NT2/D1 (cell line): ENCODE results near the gene NCMAP.

ENCODE experiments used
- DNase-seq: peaks from one replicate; pipeline ENCODE4 v3.0.0-alpha.2; 2011; ENCODE audit warnings: low read depth, low spot score
- H3K27me3 ChIP-seq: 2 replicates; pipeline ENCODE4 v1.6.0; 2011; ENCODE audit warnings: mild to moderate bottlenecking; ENCODE audit not compliant: insufficient read length, insufficient read depth
- H3K36me3 ChIP-seq: 2 replicates; pipeline ENCODE4 v1.6.1; 2011; ENCODE audit warnings: mild to moderate bottlenecking, low read length, mixed read lengths; ENCODE audit not compliant: insufficient read depth, insufficient read length
- H3K4me1 ChIP-seq: 2 replicates; pipeline ENCODE4 v1.5.1; 2011; ENCODE audit not compliant: insufficient read depth, insufficient read length
- H3K4me3 ChIP-seq: 2 replicates; pipeline ENCODE4 v1.5.1; 2011; ENCODE audit warnings: low read depth; ENCODE audit not compliant: insufficient read length
- H3K9ac ChIP-seq: 2 replicates; pipeline ENCODE4 v1.6.0; 2011; ENCODE audit warnings: low read depth; ENCODE audit not compliant: insufficient read length
- H3K9me3 ChIP-seq: 2 replicates; pipeline ENCODE4 v1.5.1; 2011; ENCODE audit warnings: mild to moderate bottlenecking, low read length; ENCODE audit not compliant: insufficient read depth
- SUZ12 ChIP-seq: IDR thresholded peaks from 2 replicates; pipeline ENCODE4 v1.6.1; 2011; ENCODE audit not compliant: insufficient read length, insufficient read depth; ENCODE audit errors: extremely low read depth
- YY1 ChIP-seq: IDR thresholded peaks from 2 replicates; pipeline ENCODE4 v1.6.1; 2011; ENCODE audit not compliant: insufficient read length, insufficient read depth
- ZNF274 ChIP-seq: IDR thresholded peaks from 2 replicates; pipeline ENCODE4 v1.6.1; 2011; ENCODE audit warnings: mild to moderate bottlenecking, low read depth, low read length

The NCMAP gene

DNA sequence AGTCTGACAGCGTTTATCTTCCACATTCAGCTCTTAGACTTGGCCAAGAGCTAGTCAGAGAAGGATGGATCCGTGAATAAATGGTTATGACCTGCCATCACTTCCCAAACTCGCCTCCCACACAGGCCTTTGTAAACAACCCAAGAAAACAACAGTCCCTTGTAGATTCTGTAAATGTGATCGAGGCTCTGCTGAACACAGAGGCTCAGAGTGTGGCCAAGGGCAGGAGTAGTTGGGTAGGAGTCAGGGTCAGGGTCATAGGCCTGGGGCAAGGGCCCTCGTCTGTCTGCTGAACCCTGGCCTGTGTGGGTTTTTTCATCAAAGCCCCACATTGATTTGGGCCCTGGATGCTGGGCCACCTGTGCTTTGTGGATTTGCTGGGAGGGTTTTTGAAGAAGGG, 32.7 kb downstream of the NCMAP start:
- Histone ChIP-seq H3K27me3 (no peaks in the 10 kb centered on the region), H3K36me3 (no peaks in the 10 kb centered on the region), H3K4me1 (no peaks in the 10 kb centered on the region), H3K9me3 (no peaks in the 10 kb centered on the region), H3K4me3 (no peak overlapping the region), H3K9ac (no peak overlapping the region)
- no peak for DNase-seq
- TF ChIP-seq ZNF274, result no peak

DNA sequence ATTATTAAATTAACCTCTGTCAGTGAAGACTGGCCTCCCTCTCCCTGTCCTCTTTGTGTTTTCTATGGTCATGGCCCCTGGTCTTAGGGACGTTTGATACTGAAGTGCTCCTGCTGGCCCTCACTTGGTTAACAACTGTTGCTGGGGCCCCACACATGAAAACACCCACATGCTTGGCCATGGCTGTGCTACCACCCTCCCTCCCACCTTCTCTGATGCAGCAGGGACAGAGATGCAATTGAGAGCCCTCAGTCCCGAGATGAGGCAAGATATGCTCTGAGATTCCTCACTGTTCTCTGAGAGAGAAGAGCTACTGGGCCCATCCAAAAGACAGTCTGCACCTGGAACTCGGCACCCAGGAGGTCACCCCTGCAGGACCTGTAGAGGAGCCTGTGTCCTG, 33.3 kb downstream of the NCMAP start:
- no peaks in the 10 kb centered on the region for H3K4me1 ChIP-seq
- DNase-seq, result no peak
- H3K27me3 ChIP-seq, result no peaks in the 10 kb centered on the region
- H3K9ac ChIP-seq, result no peak overlapping the region
- H3K9me3 ChIP-seq, result no peaks in the 10 kb centered on the region
- H3K36me3 ChIP-seq, result no peaks in the 10 kb centered on the region
- no peak overlapping the region for H3K4me3 ChIP-seq
- TF ChIP-seq SUZ12, result no peak
- no peak for TF ChIP-seq YY1
- TF ChIP-seq ZNF274, result no peak

GRCh38 chr1:24591781-24592180, 35.9 kb downstream of the NCMAP start:
- H3K4me3 ChIP-seq, result no peak overlapping the region
- H3K36me3 ChIP-seq, result no peaks in the 10 kb centered on the region
- TF ChIP-seq SUZ12 (no peak), ZNF274 (no peak), YY1 (no peak)
- H3K9ac ChIP-seq, result no peak overlapping the region
- no peaks in the 10 kb centered on the region for H3K9me3 ChIP-seq
- H3K27me3 ChIP-seq, result no peaks in the 10 kb centered on the region
- no peaks in the 10 kb centered on the region for H3K4me1 ChIP-seq
- no peak for DNase-seq

DNA sequence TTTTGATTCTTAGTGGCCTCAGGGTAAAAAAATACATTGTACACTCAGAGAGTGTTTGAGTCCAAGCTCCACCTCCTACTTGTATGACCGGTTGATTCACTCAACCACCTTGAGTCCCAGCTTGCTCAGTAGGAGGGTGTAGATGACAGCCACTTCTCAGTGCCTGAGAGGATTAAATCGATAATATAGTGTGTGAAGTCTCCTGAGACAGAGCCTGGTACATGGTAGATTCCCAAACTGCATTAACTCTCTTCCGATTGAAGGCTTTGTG, 38.4 kb downstream of the NCMAP start:
- Histone ChIP-seq H3K27me3 (no peaks in the 10 kb centered on the region), H3K9ac (no peak overlapping the region), H3K9me3 (no peaks in the 10 kb centered on the region), H3K4me3 (no peak overlapping the region), H3K4me1 (no peaks in the 10 kb centered on the region), H3K36me3 (no peaks in the 10 kb centered on the region)
- no peak for DNase-seq
- no peak for TF ChIP-seq YY1
- no peak for TF ChIP-seq ZNF274
- no peak for TF ChIP-seq SUZ12

- TF ChIP-seq YY1 (no peak), ZNF274 (no peak), SUZ12 (no peak)
- no peaks in the 10 kb centered on the region for H3K36me3 ChIP-seq
- peaks cover 4% of the 10 kb centered on the region for H3K4me1 ChIP-seq
- no peak overlapping the region for H3K4me3 ChIP-seq
- no peak for DNase-seq
- H3K9me3 ChIP-seq, result no peaks in the 10 kb centered on the region
- H3K9ac ChIP-seq, result no peak overlapping the region
- H3K27me3 ChIP-seq, result no peaks in the 10 kb centered on the region
Measured at GRCh38 chr1:24596401-24596880, 40.6 kb downstream of the NCMAP start.

GRCh38 chr1:24599265-24599664, 43.4 kb downstream of the NCMAP start:
- Histone ChIP-seq H3K36me3 (no peaks in the 10 kb centered on the region), H3K4me1 (peaks cover 4% of the 10 kb centered on the region), H3K27me3 (no peaks in the 10 kb centered on the region), H3K4me3 (no peak overlapping the region), H3K9ac (no peak overlapping the region), H3K9me3 (no peaks in the 10 kb centered on the region)
- TF ChIP-seq SUZ12, result no peak
- no peak for TF ChIP-seq ZNF274
- no peak for TF ChIP-seq YY1
- DNase-seq, result no peak

GRCh38 chr1:24600551-24600950, 44.7 kb downstream of the NCMAP start:
- Histone ChIP-seq H3K9ac (peak overlapping the region; percentile 27), H3K4me3 (no peak overlapping the region), H3K4me1 (peaks cover 4% of the 10 kb centered on the region), H3K36me3 (no peaks in the 10 kb centered on the region), H3K9me3 (no peaks in the 10 kb centered on the region), H3K27me3 (no peaks in the 10 kb centered on the region)
- TF ChIP-seq ZNF274 (no peak), YY1 (no peak), SUZ12 (no peak)
- DNase-seq, result no peak

DNA sequence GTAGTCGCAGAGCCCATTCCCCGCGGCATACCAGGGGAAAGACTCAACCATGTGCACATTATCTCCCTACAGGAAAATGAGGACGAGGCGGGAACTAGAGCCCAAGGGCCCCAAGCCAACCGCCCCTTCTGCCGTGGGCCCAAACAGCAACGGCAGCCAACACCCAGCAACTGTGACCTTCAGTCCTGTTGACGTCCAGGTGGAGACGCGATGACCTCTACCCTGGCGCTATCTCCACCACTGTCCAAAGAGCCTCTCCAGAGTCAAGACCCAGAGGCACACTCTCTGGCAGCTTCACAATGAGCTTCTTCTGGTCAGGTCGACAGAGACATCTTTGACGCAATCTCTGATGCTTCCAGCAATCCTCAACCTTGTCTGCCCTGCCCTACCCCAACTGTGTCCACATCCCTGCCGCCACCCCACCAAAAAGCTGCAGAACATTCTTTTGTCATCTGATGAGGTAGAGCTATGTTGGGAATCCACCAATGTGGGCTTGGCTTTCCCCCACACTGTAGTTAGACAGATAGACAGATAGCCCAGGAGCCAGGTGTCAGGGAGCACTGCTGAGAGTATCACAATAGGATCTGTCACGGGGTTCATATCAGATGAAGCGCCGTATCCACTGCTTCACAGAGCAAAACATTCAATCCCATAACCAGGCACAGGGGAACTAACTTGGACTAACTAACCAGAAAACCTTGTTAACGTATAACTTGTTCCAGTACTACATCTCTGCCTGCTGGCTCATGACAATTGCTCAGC, 49.8 kb downstream of the NCMAP start:
- Histone ChIP-seq H3K27me3 (no peaks in the 10 kb centered on the region), H3K9ac (no peak overlapping the region), H3K9me3 (no peaks in the 10 kb centered on the region), H3K4me1 (peaks cover 2% of the 10 kb centered on the region), H3K36me3 (no peaks in the 10 kb centered on the region), H3K4me3 (no peak overlapping the region)
- DNase-seq, result no peak
- TF ChIP-seq YY1 (no peak), ZNF274 (no peak), SUZ12 (no peak)
